K562 (cell line): ENCODE data around the gene SECISBP2. TPM values are rescaled to one million over a fixed set of nuclear protein-coding genes. Genes with fewer than 3 reads are reported as not detected.

Experiments
- ATAC-seq: fragments of 200-7000 bp; cut with Tn5 transposase; 3 replicates; pipeline ENCODE4 v1.9.1; 2020; ENCODE audit warnings: moderate library complexity
- BruUV-seq: library from RNA; stranded (reverse); fragments of 400-500 nt; replicated peaks from 2 replicates; lab custom pipeline; 2021; lab: Mats Ljungman, UMichigan
- CTCF ChIA-PET: fragments of 300-600 bp; formaldehyde crosslinking; extraction: SDS; loops from one replicate; lab custom pipeline; 2021; ENCODE audit warnings: low intra/inter-chr PET ratio; lab: Yijun Ruan, JAX
- POLR2A ChIA-PET: fragments of 300-600, 350-650 bp; sonication (Branson Sonifier 250); formaldehyde crosslinking; extraction: SDS; loops from one replicate; lab custom pipeline; 2021; ENCODE audit warnings: antibody characterized with exemption, inconsistent platforms; lab: Yijun Ruan, JAX
- DNase-seq, 4 experiments: peaks; one replicate each; pipeline versions ENCODE4 v3.0.0 to v3.0.0-alpha.2; 2011 to 2018; ENCODE audit warnings: low spot score in 3 of 4, mixed read lengths in 3 of 4; ENCODE audit errors: extremely low read depth in 1 of 4
- FAIRE-seq: peaks from 2 replicates; lab custom pipeline; 2011; peaks lifted over from hg19 to GRCh38; lab: Jason Lieb, UNC
- H2AFZ ChIP-seq: 2 replicates; pipeline ENCODE4 v1.6.0; 2011; ENCODE audit warnings: low read depth, low read length, control low read depth, inconsistent platforms
- H3K27ac ChIP-seq: fragments of 200-600 bp; 3 replicates; pipeline ENCODE4 v1.8.0; 2011; ENCODE audit warnings: low read depth, mild to moderate bottlenecking, control low read depth, inconsistent platforms, low read length, moderate library complexity, mixed read lengths; ENCODE audit errors: extremely low read depth
- H3K27me3 ChIP-seq, 2 experiments: fragments of 300-600 bp in 1 of 2; 2 replicates in 1 of 2; 3 replicates in 1 of 2; pipeline versions ENCODE4 v1.6.0 to v1.8.0; 2011; ENCODE audit warnings: inconsistent platforms in 2 of 2, low read length in 2 of 2, mild to moderate bottlenecking in 1 of 2, mixed read lengths in 1 of 2, moderate library complexity in 1 of 2; ENCODE audit not compliant: control insufficient read depth in 2 of 2, insufficient read depth in 2 of 2
- H3K36me3 ChIP-seq: fragments of 300-600 bp; 3 replicates; pipeline ENCODE4 v1.8.0; 2011; ENCODE audit warnings: mild to moderate bottlenecking, low read length, inconsistent platforms; ENCODE audit not compliant: control insufficient read depth, insufficient read depth
- H3K4me1 ChIP-seq, 2 experiments: fragments of 200-600 bp in 1 of 2; replicated peaks in 1 of 2; 2 replicates in 1 of 2; 3 replicates in 1 of 2; pipeline versions ENCODE4 v1.5.1 to v1.8.0; 2011; ENCODE audit warnings: inconsistent platforms in 2 of 2, low read length in 2 of 2, mild to moderate bottlenecking in 1 of 2, mixed read lengths in 1 of 2, moderate library complexity in 1 of 2; ENCODE audit not compliant: control insufficient read depth in 2 of 2, insufficient read depth in 2 of 2
- H3K4me2 ChIP-seq: 2 replicates; pipeline ENCODE4 v1.6.1; 2011; ENCODE audit warnings: low read length, control low read depth, inconsistent platforms, mixed read lengths; ENCODE audit not compliant: insufficient read depth
- H3K4me3 ChIP-seq: fragments of 200-600 bp; sonication (generic), shearing (Covaris generic); 2 replicates; pipeline ENCODE4 v1.5.1; 2016; ENCODE audit warnings: control low read depth, inconsistent platforms
- H3K79me2 ChIP-seq: fragments of 200-600 bp; 3 replicates; pipeline ENCODE4 v1.8.0; 2011; ENCODE audit warnings: low read length, inconsistent platforms; ENCODE audit not compliant: control insufficient read depth, insufficient read depth
- H3K9ac ChIP-seq, 2 experiments: 2 replicates each; pipeline versions ENCODE4 v1.6.0 to v1.6.1; 2011; ENCODE audit warnings: low read depth in 2 of 2, low read length in 2 of 2, control low read depth in 1 of 2, inconsistent platforms in 1 of 2, mild to moderate bottlenecking in 1 of 2, mixed read lengths in 1 of 2; ENCODE audit not compliant: insufficient read depth in 1 of 2
- H3K9me1 ChIP-seq: one replicate; pipeline ENCODE4 v1.6.0; 2011; ENCODE audit warnings: inconsistent platforms, mild to moderate bottlenecking, low read length, moderate library complexity; ENCODE audit not compliant: control insufficient read depth, insufficient read depth
- H3K9me3 ChIP-seq: replicated peaks from 2 replicates; pipeline ENCODE4 v1.5.1; 2011; ENCODE audit warnings: low read depth, low read length, inconsistent platforms; ENCODE audit not compliant: control insufficient read depth, insufficient read depth
- H4K20me1 ChIP-seq: replicated peaks from 2 replicates; pipeline ENCODE4 v1.6.1; 2011; ENCODE audit warnings: low read length, inconsistent platforms, mixed read lengths; ENCODE audit not compliant: control insufficient read depth, insufficient read depth
- ATF7 ChIP-seq: fragments of 450-650 bp; IDR thresholded peaks from 2 replicates; pipeline ENCODE4 v1.7.1; 2014; ENCODE audit warnings: mild to moderate bottlenecking, moderate library complexity
- CBFA2T2 ChIP-seq: fragments of 450-650 bp; conservative IDR thresholded peaks from 2 replicates; pipeline ENCODE4 v1.6.1; 2017; ENCODE audit warnings: mild to moderate bottlenecking
- CREB1 ChIP-seq, 2 experiments: sonication (generic) in 1 of 2; formaldehyde crosslinking in 1 of 2; IDR thresholded peaks; 2 replicates each; pipeline versions ENCODE4 v1.6.1 to v1.8.0; 2012 to 2022; ENCODE audit warnings: inconsistent platforms in 1 of 2, mild to moderate bottlenecking in 1 of 2, missing genetic modification reagents in 1 of 2, moderate library complexity in 1 of 2
- ELK3 ChIP-seq: fragments of 450-650 bp; formaldehyde crosslinking; IDR thresholded peaks from 2 replicates; pipeline ENCODE4 v1.4.0; 2020; ENCODE audit warnings: mild to moderate bottlenecking
- EP400 ChIP-seq: fragments of 450-650 bp; IDR thresholded peaks from 2 replicates; pipeline ENCODE4 v1.6.1; 2017; ENCODE audit warnings: antibody characterized with exemption, mild to moderate bottlenecking, moderate library complexity
- GABPB2 ChIP-seq: fragments of 250-450 bp; sonication (Bioruptor Pico); conservative IDR thresholded peaks from 2 replicates; pipeline ENCODE4 v1.5.1; 2021; ENCODE audit warnings: mild to moderate bottlenecking
- KDM5B ChIP-seq: fragments of 200-600 bp; sonication (generic); IDR thresholded peaks from 2 replicates; pipeline ENCODE4 v1.6.1; 2012; ENCODE audit warnings: low read depth, mild to moderate bottlenecking, moderate library complexity, low read length, control low read depth, inconsistent platforms; ENCODE audit not compliant: insufficient replicate concordance
- NRF1 ChIP-seq, 2 experiments: fragments of 450-650 bp; IDR thresholded peaks in 1 of 2; conservative IDR thresholded peaks in 1 of 2; 2 replicates each; pipeline ENCODE4 v1.6.1; 2014; ENCODE audit warnings: mild to moderate bottlenecking in 2 of 2
- PPARD ChIP-seq: fragments of 250-450 bp; sonication (Bioruptor Pico); IDR thresholded peaks from 2 replicates; pipeline ENCODE4 v1.8.0; 2022; ENCODE audit warnings: inconsistent platforms, mild to moderate bottlenecking, moderate library complexity
- SMARCC2 ChIP-seq: fragments of 450-650 bp; IDR thresholded peaks from 2 replicates; pipeline ENCODE4 v1.6.1; 2017; ENCODE audit warnings: antibody characterized with exemption, moderate library complexity, mild to moderate bottlenecking, low read depth
- SRSF7 ChIP-seq: fragments of 200-400 bp; formaldehyde crosslinking; optimal IDR thresholded peaks from 2 replicates; pipeline ENCODE3; 2017; ENCODE audit warnings: mild to moderate bottlenecking, low read depth, low read length
- ZBTB5 ChIP-seq: fragments of 450-650 bp; IDR thresholded peaks from 2 replicates; pipeline ENCODE4 v1.6.1; 2017; ENCODE audit warnings: antibody characterized with exemption
- ZC3H11A ChIP-seq: IDR thresholded peaks from 2 replicates; pipeline ENCODE4 v1.6.1; 2012; ENCODE audit warnings: low read depth, low read length, improper control_type of control experiment
- ZNF134 ChIP-seq: fragments of 250-450 bp; sonication (Bioruptor Pico); conservative IDR thresholded peaks from 2 replicates; pipeline ENCODE4 v1.4.0; 2020
- ZNF324 ChIP-seq: fragments of 250-450 bp; sonication (Bioruptor Pico); IDR thresholded peaks from 2 replicates; pipeline ENCODE4 v1.4.0; 2020; ENCODE audit warnings: mild to moderate bottlenecking
- WGBS: fragments of 100-300 bp; shearing (Covaris generic); methylation state at CpG from one replicate; pipeline ENCODE4 v1.1.6; 2016; ENCODE audit warnings: low coverage, mixed read lengths; ENCODE audit not compliant: insufficient coverage; ENCODE audit errors: missing lambda C conversion rate; 5-methylcytosine and 5-hydroxymethylcytosine counted together
- in situ Hi-C: fragments of 300-500 bp; cut with MboI; formaldehyde crosslinking; loops from 4 replicates; pipeline ENCODE4 v1.15.0; 2018; ENCODE audit warnings: inconsistent platforms, mixed read lengths
- intact Hi-C: fragments of 100-400 bp; cut with micrococcal nuclease; formaldehyde crosslinking; loops from 2 replicates; pipeline ENCODE4 v1.14.2; 2022
- polyA plus RNA-seq, 8 experiments: library from polyadenylated mRNA; depleted of rRNA in 4 of 8; stranded (reverse) in 5 of 8; unstranded in 3 of 8; fragments of >200 nt; fragmentation: Nextera tagmentation in 2 of 8; fragmentation: Illumina TruSeq in 1 of 8; extraction: Ambion mirVana in 2 of 8; extraction: Trizol in 1 of 8; gene quantifications; 2 replicates each; pipeline versions ENCODE4 v1.2.1 to v1.2.3, GENCODE V29; 2011 to 2014; ENCODE audit warnings: inconsistent platforms in 1 of 8, missing spikeins in 1 of 8
- total RNA-seq, 7 experiments: library from RNA; depleted of rRNA in 6 of 7; stranded (reverse); fragments of >200 nt in 6 of 7; fragmentation: Illumina TruSeq in 2 of 7; extraction: Trizol in 2 of 7; gene quantifications; 2 replicates each; pipeline versions ENCODE4 v1.2.1 to v1.2.3, GENCODE V29; 2011 to 2021; ENCODE audit warnings: low replicate concordance in 1 of 7
- TF ChIP-seq, protein P1 (sequence below): fragments of 450-650 bp; IDR thresholded peaks from 2 replicates; pipeline ENCODE4 v1.6.1; 2018; ENCODE audit not compliant: partially characterized antibody

SECISBP2 gene
- total and polyA plus RNA-seq, 9 of the 15 experiments (the other 6 are each of a cell fraction or from before 2014, with no cell fraction given): 3.2 to 41.6 (median 26.1) TPM

DNA sequence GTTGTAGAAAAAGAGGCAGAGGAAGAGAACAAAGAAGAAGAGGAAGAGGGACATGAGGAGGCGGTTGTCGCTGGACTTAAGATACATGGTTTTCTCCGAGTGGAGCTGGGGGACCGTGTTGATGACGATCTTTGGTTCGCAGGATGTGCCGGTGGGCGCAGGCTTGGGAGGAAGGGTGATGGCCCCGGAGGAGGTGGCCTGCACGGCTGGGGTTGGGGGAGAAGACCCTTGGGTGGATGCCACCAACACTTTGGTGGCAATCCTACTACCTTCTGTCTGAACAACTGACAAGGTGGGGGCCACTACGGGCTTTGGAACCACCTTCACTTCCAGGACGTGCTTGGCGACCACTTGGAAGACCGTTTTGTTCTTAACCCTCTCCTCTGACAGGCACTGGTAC is 60.7 kb downstream of the SECISBP2 start (continued):
- TF ChIP-seq ZNF324 (no peak), ZC3H11A (no peak), ZNF134 (CRISPR knock-in tag) (no peak), GABPB2 (CRISPR knock-in tag) (no peak), SRSF7 (no peak), KDM5B (no peak), CREB1 (IDR thresholded peaks at IDR 0.05) (no peak), CREB1 (CRISPR knock-in tag; IDR thresholded peaks at IDR 0.05) (no peak), NRF1 (conservative IDR thresholded peaks at IDR 0.05 in 1 of 2, IDR thresholded peaks at IDR 0.05 in 1 of 2) (no peak), EP400 (no peak), CBFA2T2 (no peak)

DNA sequence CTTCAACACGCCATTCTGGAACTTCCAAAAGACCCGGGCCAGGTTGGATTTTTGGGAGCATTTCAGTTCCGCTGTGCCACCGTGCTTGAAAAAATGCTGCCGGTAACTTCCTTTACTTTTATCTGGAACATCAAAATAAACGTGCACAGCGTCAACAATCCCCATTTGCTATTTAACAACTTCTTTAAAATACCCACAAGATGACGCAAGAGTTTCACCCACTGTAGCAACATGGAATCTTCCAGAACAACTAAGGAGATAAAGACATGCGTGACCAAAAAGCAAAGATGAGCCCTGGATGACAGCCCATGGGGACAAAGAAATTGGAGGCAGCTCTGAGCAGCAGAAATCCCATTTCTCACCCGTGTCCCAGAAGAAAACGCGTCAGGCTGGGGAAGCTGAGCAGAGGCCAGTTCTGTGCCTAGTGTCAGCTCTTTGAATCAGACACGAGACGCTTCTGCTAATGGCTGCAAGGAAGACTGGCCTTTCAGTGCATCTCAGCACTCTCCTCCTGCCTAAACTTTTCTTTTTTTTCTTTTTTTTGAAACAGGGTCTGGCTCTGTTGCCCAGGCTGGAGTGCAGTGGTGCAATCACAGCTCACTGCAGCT is 61.3 kb downstream of the SECISBP2 start:
- H3K9me3 ChIP-seq: no peaks in the 10 kb centered on the region
- H3K9ac ChIP-seq: no peak overlapping the region
- H3K79me2 ChIP-seq: no peaks in the 10 kb centered on the region
- H3K27ac ChIP-seq: no peak overlapping the region
- H4K20me1 ChIP-seq: no peaks in the 10 kb centered on the region
- H3K27me3 ChIP-seq: peaks cover 15 to 54% of the 10 kb centered on the region in 2 experiments
- no peak overlapping the region for H3K4me3 ChIP-seq
- ChIA-PET CTCF (no interaction called here), POLR2A (no interaction called here)
- ATAC-seq (no peak), FAIRE-seq (no peak), DNase-seq (no peak)
- no peak overlapping the region for H2AFZ ChIP-seq
- no TSS peak for BruUV-seq
- intact Hi-C loops (no loop called here), in situ Hi-C loops (no loop called here)
- H3K36me3 ChIP-seq: no peaks in the 10 kb centered on the region
- H3K9me1 ChIP-seq: no peaks in the 10 kb centered on the region
- peaks cover 0 to 12% of the 10 kb centered on the region in 2 experiments; a peak in 2 of 5 replicates for H3K4me1 ChIP-seq
- 26% methylated on average over 14 of the region's 14 CpGs for WGBS
- H3K4me2 ChIP-seq: no peak overlapping the region
- TF ChIP-seq ELK3 (CRISPR knock-in tag) (no peak), ATF7 (peak; percentile 73), ZBTB5 (no peak), SMARCC2 (no peak), PPARD (CRISPR knock-in tag) (no peak), CBFA2T2 (no peak)
- TF ChIP-seq, protein P1, sequence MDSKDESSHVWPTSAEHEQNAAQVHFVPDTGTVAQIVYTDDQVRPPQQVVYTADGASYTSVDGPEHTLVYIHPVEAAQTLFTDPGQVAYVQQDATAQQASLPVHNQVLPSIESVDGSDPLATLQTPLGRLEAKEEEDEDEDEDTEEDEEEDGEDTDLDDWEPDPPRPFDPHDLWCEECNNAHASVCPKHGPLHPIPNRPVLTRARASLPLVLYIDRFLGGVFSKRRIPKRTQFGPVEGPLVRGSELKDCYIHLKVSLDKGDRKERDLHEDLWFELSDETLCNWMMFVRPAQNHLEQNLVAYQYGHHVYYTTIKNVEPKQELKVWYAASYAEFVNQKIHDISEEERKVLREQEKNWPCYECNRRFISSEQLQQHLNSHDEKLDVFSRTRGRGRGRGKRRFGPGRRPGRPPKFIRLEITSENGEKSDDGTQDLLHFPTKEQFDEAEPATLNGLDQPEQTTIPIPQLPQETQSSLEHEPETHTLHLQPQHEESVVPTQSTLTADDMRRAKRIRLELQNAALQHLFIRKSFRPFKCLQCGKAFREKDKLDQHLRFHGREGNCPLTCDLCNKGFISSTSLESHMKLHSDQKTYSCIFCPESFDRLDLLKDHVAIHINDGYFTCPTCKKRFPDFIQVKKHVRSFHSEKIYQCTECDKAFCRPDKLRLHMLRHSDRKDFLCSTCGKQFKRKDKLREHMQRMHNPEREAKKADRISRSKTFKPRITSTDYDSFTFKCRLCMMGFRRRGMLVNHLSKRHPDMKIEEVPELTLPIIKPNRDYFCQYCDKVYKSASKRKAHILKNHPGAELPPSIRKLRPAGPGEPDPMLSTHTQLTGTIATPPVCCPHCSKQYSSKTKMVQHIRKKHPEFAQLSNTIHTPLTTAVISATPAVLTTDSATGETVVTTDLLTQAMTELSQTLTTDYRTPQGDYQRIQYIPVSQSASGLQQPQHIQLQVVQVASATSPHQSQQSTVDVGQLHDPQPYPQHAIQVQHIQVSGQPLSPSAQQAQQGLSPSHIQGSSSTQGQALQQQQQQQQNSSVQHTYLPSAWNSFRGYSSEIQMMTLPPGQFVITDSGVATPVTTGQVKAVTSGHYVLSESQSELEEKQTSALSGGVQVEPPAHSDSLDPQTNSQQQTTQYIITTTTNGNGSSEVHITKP: peak; percentile 90
